Measurements from ENCODE around the gene LAMB3.
A peak's percentile ranks its signal among the peaks of the same experiment; 100 is the strongest.

Gene LAMB3

DNA sequence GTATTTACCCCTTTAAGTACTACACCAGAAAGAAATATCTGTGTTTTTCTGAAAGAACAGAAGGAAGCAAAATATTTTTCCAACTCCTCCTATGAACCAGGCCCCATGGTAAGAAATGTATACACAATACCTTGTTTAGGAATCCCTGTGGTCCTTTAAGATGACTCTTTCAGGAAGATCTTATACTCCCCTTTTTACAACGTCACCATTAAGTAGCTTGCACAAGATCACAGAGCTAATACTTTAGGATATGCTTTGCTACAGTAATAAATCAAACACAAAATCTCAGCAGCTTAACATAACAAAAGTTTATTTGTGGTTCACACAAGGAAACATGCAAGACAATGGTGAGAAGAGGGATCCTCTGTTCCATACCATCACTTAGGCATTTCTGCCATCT lies 8.8 kb upstream of the LAMB3 start:
- DNase-seq = no peak

- no peak for DNase-seq
Observed at GRCh38 chr1:209659909-209660308, 7.7 kb upstream of the LAMB3 start.

DNA sequence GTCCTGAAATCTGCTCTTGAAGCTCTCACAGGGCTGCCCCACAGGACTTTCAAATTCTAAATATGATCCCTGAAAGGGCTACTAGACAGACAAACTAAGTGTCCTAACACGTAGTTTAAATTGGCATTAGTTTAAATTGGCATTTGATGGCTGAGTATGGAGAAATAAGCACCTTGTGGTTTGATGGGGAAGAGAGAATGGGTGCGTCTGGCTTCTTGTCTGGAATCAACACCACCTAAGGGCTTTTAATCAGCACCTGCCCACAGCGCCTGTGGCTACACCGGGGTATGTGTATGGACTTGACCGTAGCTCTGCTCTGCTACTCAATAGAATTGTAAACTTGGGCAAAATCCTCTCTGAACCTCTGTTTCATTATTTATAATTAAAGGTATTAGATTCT lies 5.7 kb upstream of the LAMB3 start:
- no peak for DNase-seq

DNA sequence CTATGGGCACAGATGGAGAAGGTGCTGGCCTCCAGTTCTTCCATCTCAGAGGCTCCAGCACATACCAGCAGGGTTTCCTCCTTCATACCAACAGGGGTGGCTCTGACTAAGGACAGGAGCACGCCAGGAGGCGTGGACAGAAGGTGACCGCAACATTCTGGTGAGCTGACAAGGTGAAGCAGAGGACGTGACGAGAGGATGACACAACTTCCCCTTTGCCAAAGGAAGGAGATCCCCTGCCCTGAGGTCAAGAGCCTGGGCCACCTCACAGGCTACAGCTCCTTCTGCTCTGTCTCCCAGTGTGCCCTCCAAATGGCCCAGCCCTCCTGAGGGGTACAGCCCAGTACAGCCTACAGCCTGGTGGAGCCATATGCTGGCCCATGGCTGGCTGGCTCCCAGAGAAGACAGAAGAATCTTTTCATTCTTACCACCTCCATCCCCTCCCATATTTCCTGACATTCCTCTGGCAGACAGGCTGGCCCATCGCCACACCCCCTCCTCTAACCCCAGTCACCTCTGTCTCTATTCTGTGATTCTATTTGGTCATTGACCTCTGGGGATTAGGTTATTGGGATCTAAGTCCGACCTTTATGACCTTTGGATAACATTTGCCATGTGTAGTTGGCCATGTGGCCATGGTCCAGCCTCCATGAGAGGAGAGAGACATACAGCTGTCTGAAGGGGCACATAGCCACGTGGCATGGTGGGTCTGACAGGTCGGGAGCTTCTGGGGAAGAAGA lies 5.1 kb upstream of the LAMB3 start:
- no peak for DNase-seq

DNA sequence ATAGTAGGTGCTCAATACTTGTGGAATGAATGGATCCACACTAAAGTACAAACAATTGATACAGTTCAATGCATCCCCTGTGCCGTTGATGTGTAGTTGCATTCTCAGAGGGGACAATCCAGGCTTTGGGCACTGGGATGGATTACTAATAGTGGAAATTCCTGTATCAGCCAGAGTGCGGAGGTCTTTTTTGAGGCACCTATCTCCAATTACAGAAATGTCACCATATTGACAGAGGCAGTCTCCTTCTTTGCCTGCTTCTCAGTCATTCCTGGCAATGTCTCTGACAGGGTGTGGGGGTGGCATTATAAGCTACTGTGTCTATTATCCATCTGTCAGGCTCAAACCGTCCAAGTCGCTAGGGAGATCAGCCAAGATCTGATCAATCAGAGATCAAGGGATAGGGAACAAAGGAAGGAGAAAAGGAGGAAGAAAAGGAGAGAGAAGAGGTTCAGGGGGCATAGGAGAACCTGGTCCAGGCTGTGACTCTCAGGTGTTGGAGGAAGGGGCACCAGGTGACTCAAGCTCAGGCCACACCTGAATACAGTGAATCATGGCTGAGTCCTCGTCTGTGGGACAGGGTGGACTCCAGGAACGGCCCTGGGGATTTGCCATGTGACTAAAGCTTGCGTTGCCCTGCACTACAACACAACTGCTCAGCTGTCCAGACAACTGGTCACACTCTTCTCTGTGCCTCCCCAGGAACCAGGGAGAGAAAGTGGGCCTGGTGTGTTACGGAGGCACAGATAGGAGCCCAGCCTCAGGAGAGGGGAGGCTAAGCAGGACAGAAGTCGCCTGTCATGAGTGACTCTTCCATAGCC lies 3.4 kb upstream of the LAMB3 start:
- no peak for DNase-seq

DNA sequence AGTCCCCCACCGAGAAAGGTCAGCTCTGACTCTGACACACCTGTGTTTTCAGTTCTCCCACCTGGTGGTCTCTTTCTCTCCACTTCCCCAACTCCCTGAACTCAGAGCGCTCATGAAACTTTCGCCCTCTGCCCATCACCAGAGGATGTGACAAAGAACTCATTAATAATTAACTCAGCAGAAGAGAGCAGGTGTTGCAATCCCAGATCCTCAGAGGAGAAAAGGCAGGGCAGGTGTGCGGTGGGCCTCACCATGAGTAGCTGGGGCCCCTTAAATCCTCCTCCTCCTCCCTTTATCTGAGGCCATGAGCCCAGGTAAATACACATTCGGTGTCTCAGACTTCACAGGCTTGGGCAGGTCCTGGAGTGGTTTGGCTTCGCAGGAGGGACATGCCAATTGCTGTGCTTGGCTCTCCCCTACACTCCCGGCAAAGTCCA lies 1.7 kb upstream of the LAMB3 start:
- DNase-seq = no peak

DNA sequence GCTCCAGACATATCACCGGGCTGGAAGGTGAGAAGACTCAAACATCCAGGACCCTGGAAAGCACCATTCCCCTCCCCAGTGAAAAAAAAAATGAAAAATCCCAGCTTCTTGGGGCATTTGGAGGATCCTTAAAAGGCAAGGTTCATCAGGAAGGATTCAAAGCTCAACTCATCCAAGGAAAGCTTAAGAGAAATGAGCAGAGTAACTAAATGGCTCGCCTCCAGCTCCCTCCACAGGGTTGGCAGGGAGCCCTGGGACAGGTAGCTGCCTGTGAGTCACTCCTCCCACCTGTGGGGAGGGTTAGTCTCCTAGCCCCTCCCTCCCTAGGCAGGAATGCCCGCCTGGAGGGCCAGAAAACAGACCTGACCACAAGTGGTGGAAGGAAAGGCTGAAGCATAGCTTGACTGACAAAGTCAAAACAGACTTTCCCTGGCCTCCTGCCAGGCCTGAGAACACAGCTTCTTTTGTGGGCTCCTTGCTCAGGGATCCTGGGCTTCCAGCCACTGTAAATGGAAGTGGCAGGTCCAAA lies 712 bp upstream of the LAMB3 start:
- peak; percentile 93 for DNase-seq

DNA sequence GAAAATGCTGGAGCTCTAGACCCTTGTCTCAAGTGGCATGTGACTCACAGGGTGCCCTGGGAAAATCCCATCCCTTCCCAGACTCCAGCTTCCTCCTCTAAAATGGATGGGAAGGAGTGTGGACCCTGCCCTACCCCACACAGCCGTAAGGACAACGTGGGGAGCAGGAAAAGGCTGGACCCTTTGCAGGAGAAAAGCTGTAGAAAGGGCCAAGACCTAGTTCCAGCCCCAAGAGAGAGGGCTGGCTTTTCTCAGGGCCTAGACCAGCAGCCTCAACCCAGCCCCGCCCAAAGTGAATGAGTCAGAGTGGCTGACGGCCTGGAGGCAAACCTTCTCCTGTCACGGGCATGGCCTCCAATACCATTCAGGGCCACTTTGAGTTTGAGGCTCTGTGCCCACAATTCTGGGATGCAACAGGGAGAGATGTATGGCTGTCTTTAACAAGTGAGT lies 1.1 kb downstream of the LAMB3 start:
- no peak for DNase-seq

DNA sequence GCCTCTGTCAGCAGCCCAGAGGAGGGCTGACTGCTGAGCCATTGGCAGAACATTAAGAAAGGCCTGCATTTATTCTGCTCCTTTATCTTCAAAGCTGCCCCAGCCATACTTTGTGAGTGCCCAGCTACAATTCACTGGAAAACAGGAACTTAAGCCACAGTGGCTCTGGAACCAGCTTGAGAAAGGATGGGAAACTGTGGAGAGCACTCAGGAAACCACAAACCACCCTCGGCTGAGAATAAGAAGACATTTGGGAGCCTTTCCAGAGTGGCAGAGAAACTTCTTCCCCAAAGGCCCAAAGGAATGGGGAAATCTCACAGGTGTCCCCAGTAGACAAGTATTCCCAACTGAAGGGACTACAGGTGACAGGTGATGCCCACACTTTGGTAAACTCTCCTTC lies 1.8 kb downstream of the LAMB3 start:
- DNase-seq = no peak

DNA sequence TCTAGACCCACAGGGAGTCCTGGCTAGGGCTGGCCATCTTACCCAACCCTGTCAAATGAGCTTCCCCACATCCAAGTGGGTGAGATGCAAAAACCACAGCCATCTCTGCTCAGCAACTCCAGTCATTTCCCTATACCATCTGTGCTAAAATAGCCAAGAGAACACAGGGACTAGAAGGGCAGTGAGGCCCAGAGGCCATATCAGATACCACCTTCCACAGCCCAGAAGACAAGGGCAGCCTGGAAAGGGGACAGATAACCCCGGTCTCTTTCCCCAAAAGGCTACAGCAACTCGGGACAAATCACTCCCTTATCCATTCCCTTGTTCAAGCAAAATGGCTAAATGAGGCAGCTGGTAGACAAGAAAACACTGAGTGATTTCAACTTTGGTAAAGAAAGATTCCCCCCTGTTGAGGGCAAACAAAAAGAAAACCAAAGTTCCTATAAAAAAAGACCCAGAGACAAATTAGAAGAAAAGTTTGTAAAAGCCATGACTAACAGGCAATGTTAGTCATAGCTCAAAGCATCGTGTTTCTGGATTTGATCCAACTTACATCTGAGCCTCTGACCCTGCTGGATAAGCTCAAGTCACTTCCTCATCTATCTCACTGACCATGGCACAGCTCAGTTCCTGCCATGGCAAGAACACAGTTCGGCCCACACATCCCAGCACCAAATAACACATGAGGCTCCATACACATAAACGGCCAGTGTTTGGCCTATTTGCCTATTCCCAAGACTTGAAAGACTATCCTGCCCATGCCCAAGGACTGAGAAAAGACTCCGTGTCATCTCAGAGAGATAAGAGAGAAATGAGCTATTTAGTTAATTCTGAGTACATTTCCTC lies 3.1 kb downstream of the LAMB3 start:
- DNase-seq = no peak

- no peak for DNase-seq
Observed at GRCh38 chr1:209648346-209648745, 3.9 kb downstream of the LAMB3 start.

GRCh38 chr1:209647156-209647555 lies 5.1 kb downstream of the LAMB3 start:
- DNase-seq = no peak

DNA sequence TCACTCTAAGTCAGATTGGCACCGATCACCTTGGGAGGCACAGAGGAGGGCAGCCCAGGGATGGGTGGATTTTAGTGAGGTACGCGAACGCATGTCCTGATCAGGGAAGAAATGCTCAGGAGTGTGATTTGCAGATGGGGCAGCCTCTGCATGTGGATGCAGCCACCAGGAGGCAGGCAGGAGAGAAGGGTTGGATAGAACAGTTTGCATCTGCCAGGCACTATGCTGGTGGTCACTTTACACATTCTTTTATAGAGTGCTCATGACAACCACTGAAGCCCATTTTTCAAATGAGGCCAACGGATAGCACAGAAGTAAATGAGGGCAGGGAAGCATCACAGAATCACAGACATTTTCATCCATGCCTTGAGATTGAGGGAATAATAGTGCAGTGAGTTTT lies 5.7 kb downstream of the LAMB3 start:
- no peak for DNase-seq

DNA sequence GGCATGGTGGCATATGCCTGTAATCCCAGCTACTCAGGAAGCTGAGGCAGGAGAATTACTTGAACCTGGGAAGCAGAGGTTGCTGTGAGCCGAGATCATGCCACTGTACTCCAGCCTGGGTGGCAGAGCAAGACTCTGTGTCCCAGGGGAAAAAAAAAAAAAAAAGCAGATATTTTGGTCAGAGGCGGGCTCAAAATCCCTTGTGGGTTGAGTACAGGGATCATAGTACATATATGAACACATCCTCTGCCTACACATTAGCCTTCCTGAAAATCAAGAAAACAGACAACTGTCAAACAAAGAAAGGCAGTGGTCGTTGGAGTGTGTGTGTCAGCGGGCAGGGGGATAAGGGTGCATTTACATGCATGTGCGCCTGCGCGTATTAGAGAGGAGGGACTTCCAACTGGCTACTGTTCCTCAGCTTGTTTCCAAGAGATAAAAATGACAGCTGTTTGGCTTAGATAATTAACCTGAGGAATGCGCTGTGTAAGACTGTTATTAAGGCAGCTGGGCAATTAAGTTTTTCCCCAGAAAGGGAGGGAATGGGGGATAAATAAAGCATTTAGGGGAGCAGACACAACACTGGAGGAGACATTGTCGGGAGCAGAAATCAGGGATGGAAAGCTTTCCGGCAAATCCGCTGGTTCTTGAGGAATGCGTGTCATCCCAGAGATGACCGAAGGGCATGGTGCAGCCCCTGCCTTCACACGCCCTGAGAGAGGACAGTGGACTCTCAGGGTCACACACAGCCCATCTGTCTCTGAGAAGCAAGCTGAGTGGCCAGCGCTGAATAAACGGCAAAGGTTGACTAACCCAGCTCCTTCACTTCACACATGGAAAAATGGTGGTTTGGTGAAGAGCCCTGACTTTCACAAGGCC lies 6.4 kb downstream of the LAMB3 start:
- peak; percentile 20 for DNase-seq

- no peak for DNase-seq
Observed at GRCh38 chr1:209643285-209644020, 8.8 kb downstream of the LAMB3 start.

- no peak for DNase-seq
Observed at GRCh38 chr1:209642816-209643215, 9.4 kb downstream of the LAMB3 start.

GRCh38 chr1:209641832-209642172 lies 10.4 kb downstream of the LAMB3 start:
- DNase-seq = no peak

- DNase-seq = no peak
Observed at GRCh38 chr1:209635850-209636249, 16.4 kb downstream of the LAMB3 start.

DNA sequence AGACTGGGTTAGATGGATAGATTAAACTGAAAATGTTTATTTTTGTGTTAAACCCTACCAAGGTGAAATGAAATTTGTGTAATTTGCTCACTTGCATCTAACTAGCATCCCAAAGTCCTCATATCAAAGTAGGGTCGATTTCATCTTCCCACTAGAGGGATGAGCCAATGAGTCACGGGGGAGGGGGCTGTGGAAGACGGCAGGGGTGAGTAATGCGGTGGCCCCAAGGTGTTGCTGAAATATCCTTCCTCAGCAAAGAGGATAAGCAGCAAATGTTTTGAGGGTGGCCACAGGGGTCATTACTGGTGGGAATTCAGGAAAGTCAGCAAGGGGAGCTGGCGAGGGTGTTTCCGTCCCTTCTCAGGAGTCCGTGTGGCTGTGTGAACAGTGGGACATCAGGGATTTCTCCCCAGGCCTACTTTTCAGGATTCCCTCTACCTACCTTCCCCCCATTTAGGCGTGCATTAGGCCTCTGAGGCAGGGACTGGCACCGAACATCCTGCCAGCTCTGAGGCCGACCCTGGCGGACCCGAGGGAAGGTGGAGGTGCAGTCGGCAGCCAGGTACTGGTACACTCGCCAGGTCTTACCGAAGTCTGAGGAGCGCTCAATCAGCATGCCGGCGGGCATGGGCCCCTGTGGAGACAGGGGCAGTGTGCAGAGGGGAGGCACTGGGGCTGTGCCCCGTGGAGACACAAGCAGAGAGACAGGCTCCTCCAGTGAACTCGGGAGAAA lies 18.1 kb downstream of the LAMB3 start:
- no peak for DNase-seq

DNA sequence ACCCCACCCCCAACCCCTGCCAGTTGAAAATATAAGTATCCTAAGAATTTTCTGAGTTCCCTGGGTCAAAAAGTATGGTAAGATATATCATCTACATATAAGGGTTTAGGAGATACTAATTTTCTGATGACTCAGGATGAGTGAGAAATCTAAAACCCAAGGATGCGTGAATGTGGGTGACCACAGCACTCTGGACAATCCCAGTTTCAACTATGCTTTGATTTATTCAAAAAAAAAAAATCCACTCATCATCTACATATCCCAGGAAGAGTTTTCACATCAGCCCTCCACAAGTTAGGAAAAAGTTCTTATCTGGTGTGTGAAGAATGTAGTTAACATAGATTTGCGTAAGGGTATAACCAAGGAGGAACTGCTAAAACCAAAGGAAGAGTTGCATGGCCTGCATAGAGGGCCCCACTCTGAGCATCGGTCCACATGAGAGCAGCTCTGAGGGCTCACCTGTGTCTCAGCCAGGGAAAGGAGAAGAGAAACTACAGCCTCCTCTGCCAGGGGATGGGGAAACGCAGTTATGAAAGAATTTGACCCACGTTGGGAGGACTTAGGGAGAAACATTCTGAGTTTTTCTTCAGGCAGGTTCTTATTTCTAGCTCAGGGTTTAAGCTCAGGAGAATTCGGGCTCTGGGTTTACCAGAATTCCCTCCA lies 18.8 kb downstream of the LAMB3 start:
- no peak for DNase-seq

Measured in NCI-H1105 treated with DMSO at 0.1 percent for 48 hours (cell line).